GM10248 (cell line): ENCODE results near the gene SMIM35.

Experiments used
- CTCF ChIA-PET: fragments of 300-600 bp; sonication (Branson Sonifier 250); formaldehyde crosslinking; extraction: SDS; loops from one replicate; lab custom pipeline; 2021; ENCODE audit warnings: antibody characterized with exemption; lab: Yijun Ruan, JAX
- POLR2A ChIA-PET: fragments of 350-650 bp; sonication (Branson Sonifier 250); formaldehyde crosslinking; extraction: SDS; loops from one replicate; lab custom pipeline; 2020; ENCODE audit warnings: antibody characterized with exemption; lab: Yijun Ruan, JAX
- DNase-seq: peaks from one replicate; pipeline ENCODE4 v3.0.0; 2012; ENCODE audit errors: extremely low spot score
- TF ChIP-seq, protein P1 (sequence below): IDR thresholded peaks from 2 replicates; pipeline ENCODE4 v1.5.1; 2012; ENCODE audit warnings: mild to moderate bottlenecking, low read depth; ENCODE audit errors: extremely low read depth, missing control alignments, control extremely low read depth

SMIM35 gene

DNA sequence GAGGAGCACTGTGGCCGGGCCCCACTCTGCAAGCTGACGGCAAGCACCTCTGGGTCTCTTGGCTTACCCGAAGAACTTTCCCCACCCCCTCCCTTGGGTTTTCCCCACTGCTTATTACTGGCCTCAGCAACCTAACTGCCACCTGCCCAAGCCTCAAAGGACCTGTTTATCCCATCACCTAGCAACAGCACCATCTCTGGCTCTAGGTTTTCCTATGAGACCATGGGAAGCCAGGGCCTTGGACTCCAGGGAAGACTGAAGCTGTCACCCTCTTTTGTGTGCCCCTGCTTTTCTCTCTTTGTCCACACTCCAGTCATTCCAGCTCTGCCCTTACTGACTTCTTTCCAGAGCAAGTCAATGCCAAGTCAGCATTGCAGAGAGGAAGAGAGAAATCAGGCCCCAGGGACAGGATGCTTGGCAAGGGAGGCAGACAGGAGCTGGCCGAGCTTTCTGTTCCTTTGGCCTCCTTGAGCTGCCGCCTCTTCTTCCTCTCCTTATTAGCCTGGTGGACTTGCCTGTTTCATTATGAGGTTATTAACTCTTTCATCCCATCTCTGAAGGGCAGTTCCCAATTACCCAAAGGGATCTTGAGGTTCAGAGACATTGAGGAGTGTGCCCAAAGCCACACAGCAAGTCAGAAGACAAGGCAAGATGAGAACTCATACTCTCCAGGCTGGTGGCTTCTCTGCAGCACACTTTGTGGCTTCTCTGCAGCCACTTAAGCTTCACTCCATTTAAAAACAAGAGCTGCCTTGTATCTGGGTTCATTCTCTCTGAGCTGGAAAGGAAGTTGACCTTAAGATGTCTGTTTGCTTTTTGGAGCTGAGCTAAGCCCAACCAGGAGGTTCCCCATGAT is at the start of gene SMIM35:
Gene SMIM35, minus strand, starts transcription at position 51 of the 856 bp plus-strand sequence. CDS start 206 bp downstream, outside the sequence.
- ChIA-PET CTCF (interaction anchor here (1.1 kb wide), 1 partner anchor 10 kb away, joined by 5 read pairs; the partner anchor contains the start of gene TMPRSS4), POLR2A (interaction anchor here (0.7 kb wide), 1 partner anchor 29 kb away, joined by 3 read pairs; no protein-coding TSS in a partner anchor)
- no peak for DNase-seq
- TF ChIP-seq, protein P1, sequence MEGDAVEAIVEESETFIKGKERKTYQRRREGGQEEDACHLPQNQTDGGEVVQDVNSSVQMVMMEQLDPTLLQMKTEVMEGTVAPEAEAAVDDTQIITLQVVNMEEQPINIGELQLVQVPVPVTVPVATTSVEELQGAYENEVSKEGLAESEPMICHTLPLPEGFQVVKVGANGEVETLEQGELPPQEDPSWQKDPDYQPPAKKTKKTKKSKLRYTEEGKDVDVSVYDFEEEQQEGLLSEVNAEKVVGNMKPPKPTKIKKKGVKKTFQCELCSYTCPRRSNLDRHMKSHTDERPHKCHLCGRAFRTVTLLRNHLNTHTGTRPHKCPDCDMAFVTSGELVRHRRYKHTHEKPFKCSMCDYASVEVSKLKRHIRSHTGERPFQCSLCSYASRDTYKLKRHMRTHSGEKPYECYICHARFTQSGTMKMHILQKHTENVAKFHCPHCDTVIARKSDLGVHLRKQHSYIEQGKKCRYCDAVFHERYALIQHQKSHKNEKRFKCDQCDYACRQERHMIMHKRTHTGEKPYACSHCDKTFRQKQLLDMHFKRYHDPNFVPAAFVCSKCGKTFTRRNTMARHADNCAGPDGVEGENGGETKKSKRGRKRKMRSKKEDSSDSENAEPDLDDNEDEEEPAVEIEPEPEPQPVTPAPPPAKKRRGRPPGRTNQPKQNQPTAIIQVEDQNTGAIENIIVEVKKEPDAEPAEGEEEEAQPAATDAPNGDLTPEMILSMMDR = no peak

DNA sequence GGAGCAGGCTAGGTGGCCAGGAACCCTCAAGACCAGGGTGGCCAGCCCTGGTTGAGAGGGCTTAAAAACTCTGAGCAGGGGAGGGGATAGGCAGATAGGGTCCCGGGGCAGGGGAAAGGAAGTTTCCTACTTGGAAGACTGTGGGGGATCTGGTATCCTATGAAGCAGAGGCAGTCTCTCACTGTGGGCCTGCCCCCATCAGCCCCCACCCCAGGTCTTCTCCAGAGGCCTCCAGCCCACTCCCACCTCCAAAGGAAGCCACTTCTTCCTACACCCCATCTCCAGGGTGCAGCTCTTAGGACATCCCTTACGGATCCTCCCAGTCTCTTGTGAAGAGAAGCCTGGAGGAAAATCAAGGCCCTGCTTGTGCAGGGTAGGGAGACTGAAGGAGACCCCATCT is 49.6 kb upstream of the SMIM35 start:
- POLR2A ChIA-PET = no interaction called here
- TF ChIP-seq, protein P1 = no peak
- DNase-seq = no peak
- CTCF ChIA-PET = no interaction called here

DNA sequence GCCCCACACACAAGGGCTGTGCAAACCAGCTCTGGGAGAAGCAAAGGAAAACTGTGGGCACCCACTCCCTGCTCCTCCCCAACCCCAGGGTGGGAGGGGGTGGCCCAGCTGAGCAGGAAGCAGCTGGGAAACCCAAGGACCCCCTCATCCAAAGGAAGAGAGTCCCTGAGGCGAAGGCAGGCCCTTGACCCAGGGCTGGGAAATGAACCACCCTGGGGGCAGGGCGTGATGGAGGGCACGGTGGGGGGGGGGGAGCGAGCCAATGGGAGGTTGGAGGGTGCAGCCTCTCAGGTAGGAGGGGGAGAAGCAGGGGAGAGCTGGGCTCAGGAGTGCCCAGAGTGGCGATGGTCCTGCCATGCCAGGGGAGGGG is 49.0 kb upstream of the SMIM35 start:
- TF ChIP-seq, protein P1 = no peak
- CTCF ChIA-PET = no interaction called here
- DNase-seq = no peak
- POLR2A ChIA-PET = no interaction called here

DNA sequence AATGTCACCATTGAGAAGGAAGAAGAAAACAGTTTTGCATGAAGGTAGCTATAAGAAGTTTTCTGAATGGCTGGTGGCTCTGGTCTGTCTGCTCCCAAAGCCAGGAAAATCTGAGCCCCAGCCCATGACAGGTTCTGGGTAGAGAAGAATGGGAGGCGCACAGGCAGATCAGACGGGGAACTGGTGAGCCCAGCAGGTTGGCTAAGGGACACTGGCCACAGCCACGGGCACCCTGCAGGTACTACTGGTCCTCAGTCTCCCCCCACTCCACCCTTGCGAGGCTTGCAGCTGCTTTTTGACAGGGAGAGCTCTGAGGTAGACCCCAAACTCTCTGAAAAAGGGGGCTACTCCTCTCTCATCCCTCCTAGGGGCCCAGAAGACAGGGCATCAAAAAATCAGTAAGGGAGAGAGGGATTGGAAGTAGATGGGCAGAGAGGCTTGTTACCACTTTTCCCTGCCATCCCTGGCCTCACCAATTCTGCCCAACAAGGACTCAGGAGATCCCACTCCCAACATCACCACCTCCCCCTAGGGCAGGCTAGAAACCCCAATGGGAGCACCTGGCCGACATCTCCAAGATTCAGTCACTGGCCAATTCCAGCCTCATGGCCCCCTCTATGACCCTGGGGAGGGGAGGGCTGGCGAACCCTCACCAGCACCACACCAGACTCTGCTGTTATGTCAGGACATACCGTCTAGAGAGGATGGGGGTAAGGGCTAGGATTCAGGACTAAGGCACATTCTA is 48.5 kb upstream of the SMIM35 start:
- POLR2A ChIA-PET = no interaction called here
- CTCF ChIA-PET = interaction anchor here (0.7 to 1.8 kb wide), 3 partner anchors 10 to 60 kb away, joined by 3 to 6 read pairs (median 3); no protein-coding TSS in a partner anchor
- TF ChIP-seq, protein P1 = no peak
- no peak for DNase-seq

DNA sequence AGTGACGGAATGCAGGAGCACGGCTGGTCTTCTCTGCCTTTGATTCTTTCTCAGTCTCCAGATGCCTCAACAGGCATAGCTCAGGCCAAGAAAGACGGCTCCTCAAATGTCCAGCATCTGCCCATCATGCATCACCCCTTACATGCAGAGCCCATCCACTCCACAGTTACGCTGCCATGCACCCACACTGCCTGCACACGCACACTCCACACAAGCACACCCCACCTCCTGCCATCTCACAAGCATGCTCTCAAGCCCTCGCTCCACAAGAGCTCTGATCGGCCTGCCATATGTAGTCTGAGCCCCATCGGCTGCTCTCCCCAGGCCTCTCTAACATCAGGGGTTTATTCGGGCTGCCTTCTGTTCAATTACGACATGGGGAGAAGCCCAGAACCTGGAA is 47.1 kb upstream of the SMIM35 start:
- CTCF ChIA-PET = interaction anchor here (0.6 to 2.2 kb wide), 5 partner anchors 9 to 162 kb away, joined by 3 to 10 read pairs (median 4); no protein-coding TSS in a partner anchor
- TF ChIP-seq, protein P1 = no peak
- POLR2A ChIA-PET = no interaction called here
- DNase-seq = no peak

DNA sequence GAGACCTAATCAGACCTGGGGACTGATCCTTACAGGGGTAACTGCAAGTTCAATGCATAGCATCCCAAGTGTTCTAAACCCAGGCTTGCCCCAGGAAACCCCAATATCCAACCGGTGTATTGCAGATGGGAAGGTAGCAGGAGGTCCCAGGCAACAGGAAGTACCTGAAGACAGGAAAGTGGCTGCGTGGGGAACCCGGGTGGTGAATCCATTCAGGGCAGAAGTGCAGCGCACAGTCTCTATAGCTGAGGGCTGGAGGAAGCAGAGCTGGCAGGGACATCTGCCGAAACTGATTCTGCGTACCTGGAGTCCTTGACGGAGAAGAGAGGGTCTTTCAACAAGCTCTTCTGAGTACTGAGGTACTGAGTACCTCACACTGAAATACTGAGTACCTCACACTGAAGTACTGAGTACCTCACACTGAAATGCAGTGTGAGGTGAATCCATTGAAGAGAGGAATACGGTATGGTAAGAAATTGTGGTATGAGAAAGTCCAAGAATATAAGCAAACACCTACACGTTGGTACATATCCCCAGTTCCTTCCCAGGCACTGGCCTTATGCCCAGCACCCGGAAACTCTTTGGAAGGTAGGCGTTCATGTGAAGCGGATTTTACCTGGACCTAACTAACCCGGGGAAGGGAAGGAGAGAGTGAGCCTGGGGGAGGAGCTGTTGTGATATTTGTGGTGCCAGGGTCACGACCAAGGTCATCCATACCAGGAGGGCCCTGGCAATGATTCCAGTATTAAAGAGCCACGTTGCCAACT is 45.8 kb upstream of the SMIM35 start:
- no peak for DNase-seq
- CTCF ChIA-PET = interaction anchor here (1.3 to 2.2 kb wide), 2 partner anchors 11 kb away, joined by 5 to 10 read pairs; no protein-coding TSS in a partner anchor
- POLR2A ChIA-PET = no interaction called here
- TF ChIP-seq, protein P1 = no peak
